HG03575 (cell line): ENCODE results near the gene QPCTL.
A peak's percentile ranks its signal among the peaks of the same experiment; 100 is the strongest.
"Not testable (repeated sequence)": the region's sequence is repeated elsewhere in the genome, so short reads cannot be mapped to it uniquely, and the experiment has no call there.

Source experiments
- ATAC-seq: cut with Tn5 transposase; IDR thresholded peaks from one replicate; pipeline ENCODE4 v1.9.1; 2021; ENCODE audit not compliant: unreplicated experiment, insufficient number of reproducible peaks, low FRiP score; ENCODE audit errors: extremely low read depth

Gene QPCTL

DNA sequence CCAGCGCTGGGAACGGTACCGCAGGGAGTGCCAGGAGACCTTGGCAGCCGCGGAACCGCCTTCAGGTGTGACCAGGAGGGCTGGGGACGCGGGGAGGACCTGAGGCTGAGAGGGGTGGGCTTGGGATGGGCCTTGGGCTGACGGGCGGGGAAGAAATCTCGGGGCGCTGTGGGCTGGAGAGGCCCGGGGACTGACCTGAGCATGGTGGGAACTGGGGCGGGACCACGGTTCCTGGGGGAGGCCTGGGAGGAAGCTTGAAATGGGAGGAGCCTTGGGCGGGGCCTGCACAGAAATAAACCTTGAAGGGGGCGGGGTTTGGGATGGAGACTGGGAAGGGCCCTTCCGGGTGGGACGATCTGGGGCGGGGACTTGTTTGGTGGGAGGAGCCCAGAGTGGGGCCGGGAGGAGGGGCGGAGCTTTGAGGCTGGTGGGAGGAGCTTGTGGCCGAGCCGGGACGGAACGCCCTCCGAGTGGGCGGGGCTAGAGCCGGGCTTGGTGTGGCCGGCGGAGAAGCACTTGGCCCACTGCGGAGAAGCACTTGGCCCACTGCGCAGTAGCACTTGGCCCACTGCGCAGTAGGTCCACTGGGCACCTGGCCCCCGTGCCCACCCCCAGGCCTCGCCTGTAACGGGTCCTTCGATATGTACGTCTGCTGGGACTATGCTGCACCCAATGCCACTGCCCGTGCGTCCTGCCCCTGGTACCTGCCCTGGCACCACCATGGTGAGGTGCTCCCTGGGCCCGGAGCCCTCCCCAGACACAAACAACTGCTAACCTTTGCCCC lies 21.6 kb upstream of the QPCTL start:
- ATAC-seq, result no peak

DNA sequence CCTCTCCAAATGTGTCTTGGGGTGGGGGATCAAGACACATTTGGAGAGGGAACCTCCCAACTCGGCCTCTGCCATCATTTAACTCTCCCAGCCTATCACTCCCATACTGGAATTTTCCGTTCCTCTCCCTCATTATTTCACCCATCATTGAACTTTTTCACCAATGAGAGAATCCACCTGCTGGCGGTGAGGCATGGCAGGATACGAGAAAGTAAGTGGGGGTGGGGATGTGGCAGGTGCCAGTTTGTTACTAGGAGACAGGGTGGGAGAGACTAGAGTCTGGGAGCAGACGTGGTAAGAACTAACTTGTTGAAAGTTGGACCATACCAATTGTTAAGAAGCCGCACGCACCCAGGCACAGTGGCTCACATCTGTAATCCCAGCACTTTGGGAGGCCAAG lies 17.5 kb upstream of the QPCTL start:
- ATAC-seq, result no peak

DNA sequence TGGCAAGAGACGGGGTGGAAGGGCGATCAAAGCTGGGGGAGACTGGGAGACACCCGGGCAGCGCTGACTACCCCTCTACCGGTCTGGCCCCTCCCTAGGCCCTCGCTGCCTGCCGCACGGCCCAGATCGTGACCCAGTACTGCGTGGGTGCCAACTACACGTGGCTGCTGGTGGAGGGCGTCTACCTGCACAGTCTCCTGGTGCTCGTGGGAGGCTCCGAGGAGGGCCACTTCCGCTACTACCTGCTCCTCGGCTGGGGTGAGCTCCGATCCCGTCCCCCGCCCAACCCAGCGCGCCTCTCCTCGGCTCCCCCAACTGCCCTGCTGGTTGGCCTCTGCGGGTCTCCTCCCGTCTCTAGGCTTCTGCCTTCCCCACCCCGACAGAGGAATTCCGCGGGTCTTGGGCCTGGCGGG lies 15.6 kb upstream of the QPCTL start:
- no peak for ATAC-seq

DNA sequence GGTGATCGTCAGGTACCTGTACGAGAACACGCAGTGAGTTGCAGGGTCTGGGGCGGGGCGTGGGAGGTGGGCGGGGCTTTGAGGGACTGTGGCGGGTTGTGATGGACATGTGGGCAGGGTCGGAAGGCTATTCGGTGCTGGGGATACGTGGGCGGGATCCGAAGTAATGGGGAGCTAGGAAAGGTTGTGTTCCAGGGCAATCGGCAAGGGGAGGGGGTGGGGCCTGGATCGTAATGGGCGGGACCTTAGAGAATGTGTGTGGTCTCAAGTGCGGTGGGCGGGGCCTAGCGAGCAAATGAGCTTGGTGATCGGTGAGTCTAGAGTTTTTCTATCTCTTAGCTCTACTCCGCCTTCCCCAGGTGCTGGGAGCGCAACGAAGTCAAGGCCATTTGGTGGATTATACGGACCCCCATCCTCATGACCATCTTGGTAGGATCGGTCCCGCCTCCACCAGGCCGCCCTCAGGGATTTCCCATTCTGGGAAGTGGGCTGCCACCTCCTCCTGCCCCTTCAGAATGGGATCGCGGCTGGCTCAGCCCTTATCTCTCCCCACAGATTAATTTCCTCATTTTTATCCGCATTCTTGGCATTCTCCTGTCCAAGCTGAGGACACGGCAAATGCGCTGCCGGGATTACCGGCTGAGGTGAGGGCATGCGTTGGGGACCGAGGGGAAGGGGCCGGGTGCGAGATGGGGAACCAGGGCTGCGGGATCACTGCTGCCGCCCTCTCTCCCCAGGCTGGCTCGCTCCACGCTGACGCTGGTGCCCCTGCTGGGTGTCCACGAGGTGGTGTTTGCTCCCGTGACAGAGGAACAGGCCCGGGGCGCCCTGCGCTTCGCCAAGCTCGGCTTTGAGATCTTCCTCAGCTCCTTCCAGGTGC lies 14.9 kb upstream of the QPCTL start:
- no peak for ATAC-seq

DNA sequence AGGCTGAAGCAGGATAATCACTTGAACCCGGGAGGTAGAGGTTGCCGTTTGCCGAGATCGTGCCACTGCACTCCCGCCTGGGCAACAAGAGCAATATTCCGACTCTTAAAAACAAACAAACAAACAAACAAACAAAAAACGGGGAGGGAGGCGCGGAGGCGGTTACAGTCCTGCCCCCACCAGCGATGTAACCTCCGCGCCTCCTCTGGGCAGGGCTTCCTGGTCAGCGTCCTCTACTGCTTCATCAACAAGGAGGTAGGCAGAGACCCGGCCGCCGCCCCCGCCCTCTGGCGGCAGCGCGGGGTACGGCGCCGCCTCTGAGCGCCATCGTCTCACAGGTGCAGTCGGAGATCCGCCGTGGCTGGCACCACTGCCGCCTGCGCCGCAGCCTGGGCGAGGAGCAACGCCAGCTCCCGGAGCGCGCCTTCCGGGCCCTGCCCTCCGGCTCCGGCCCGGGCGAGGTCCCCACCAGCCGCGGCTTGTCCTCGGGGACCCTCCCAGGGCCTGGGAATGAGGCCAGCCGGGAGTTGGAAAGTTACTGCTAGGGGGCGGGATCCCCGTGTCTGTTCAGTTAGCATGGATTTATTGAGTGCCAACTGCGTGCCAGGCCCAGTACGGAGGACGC lies 11.0 kb upstream of the QPCTL start:
- ATAC-seq, result no peak

DNA sequence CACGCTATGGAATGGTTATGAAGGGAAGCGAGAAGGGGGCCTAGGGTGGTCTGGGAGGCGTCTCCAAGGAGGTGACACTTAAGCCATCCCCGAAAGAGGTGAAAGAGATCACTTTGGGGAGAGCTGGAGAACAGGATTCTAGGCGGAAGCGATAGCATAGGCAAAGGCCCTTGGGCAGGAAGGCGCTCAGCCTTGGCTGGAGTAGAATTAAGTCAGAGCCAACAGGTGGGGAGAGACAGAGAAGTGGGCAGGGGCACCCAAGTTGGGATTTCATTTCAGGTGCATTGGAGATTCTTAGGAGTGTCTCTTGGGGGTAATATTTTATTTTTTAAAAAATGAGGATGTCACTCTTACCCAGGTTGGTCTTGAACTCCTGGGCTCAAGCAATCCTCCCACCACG lies 10.3 kb upstream of the QPCTL start:
- no peak for ATAC-seq

DNA sequence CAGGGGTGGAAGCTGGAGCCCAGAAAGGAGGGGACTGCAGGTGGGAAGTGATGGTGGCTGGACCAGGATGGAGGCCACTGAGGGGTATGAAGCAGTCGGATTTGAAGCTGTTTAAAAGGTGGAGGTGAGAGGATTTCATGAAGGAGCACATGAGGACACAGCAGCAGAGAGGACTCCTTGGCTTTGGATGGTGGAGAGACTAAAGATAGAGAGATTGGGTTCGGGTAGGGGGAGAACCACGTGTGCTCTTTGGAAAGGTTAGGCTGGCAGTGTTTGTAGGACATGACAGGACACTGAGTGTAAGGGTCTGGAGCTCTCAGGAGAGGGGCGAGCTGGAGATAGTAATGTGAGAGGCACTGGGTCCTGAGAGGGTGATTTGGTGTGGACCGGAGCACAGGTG lies 9.6 kb upstream of the QPCTL start:
- ATAC-seq, result no peak

DNA sequence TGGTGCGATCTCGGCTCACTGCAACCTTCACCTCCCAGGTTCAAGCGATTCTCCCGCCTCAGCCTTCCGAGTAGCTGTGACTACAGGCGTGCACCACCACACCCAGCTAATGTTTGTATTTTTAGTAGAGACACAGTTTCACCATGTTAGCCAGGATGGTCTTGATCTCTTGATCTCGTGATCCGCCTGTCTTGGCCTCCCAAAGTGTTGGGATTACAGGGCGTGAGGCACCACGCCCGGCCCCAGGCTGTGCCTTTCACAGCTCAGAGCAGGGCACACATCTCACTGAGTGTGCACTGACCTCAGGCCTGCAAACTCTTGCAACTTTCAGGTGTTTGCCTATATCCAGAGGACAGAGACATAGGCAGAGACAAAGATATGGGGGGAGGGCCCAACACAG lies 7.4 kb upstream of the QPCTL start:
- ATAC-seq, result not testable (repeated sequence)

DNA sequence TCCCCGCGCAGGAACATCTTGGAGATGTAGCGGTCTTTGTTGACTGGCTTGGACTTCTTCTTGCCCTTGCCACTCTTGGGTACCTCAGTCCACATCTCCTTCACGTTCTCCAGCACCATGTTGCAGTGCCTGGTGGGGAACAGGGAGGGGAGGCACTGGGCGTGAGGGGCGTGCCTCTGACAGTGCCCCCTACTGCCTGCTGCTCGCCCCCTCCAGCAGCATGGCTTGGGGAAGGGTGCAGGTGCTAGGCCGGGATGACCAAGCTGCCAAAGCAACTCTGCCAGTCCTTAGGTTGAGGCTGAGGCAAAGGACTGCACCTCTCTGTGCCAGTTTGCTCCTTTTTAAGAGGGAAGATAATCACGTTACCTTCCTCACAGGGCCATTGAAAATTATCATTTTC lies 4.9 kb upstream of the QPCTL start:
- ATAC-seq, result no peak

DNA sequence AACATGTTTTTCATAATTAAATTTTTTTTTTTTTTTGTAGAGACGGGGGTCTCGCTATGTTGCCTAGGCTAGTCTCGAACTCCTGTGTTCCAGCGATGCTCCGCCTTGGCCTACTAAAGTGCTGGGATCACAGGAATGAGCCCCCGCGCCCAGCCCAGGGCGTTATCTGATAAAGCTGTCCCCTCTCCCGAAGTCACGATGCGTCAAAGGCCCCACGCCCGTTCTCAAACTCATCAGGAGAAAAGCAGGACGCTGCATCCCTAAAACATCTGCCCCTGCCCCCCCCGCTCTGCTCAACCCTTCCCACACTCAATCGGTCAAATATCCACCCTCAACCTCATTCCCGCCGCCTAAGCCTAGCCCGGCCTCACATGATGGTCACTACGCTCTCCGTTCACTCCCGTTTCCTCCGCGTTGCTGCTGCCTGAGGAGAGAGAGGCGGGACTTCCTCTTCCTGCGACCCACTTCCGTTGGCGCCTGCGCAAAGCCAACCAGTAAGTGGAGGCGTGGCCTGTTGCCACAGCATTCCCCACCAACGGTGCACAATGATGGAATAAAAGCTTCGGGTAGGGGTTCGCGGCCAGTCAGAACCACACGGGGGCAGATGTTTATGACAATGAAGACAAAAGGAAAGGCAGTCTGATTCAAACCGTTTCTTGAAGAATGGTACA lies 815 bp upstream of the QPCTL start, which contains the start of gene SNRPD2:
SNRPD2 (minus strand) TSS at position 438 of the 671 bp plus-strand sequence; CDS start at position 373, 65 bp downstream.
- ATAC-seq, result peak; percentile 23

DNA sequence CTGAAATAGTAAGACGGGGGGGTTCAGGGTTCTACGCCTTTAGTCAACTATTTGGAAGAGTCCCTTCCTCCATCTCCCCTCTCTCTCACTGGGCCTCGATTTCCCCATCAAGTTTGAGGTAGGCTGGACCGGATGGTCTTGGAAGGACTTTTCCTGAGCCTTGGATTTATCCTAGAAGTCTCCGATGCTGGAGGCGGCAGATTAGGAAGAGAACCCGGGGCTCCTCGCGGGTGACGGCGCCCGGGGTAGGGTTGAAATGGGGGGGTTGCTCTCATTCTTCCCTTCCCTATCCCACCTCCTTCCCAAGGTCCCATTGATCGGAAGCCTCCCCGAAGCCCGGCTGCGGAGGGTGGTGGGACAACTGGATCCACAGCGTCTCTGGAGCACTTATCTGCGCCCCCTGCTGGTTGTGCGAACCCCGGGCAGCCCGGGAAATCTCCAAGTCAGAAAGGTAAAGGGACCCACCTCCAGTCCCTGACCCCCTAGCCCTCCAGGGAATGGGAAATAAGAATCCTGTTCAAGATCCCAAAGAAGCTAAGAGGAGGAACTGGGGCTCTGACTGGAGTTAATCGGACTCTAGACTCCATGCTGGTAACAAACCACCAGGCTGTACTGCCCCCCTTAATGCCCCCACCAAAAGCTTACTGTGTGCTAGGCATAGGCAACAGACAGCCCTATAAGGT lies 781 bp downstream of the QPCTL start:
- no peak for ATAC-seq

DNA sequence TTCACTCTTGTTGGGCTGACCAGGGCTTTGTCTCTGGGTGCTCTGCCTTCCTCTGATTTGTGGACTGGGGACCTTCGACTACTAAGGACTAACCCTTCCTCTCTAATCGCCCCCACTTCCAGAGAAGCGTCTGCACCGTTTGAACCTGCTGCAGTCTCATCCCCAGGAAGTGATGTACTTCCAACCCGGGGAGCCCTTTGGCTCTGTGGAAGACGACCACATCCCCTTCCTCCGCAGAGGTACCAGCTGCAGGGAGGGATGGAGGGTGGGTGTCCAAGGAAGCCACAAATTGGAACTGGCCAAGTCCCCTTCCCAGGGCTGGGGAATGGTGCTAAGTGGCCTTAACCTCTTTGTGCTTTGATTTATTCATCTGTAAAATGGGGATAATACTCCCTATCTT lies 9.2 kb downstream of the QPCTL start:
- no peak for ATAC-seq

DNA sequence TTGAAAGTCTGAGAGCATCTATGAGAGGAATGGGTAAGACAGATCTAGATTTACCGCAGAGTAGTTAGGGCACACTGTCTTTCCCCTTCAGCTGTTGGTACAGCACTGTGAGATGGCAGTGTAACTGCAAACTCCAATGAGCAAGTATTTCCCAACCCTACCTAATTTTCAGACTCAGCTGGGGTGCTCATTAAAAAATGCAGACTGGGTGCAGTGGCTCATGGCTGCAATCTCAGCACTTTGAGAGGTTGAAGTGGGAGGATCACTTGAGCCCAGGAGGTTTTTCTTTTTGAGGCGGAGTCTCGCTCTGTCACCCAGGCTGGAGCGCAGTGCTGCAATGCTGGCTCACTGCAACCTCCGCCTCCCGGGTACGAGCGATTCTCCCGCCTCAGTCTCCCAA lies 12.6 kb downstream of the QPCTL start:
- no peak for ATAC-seq

DNA sequence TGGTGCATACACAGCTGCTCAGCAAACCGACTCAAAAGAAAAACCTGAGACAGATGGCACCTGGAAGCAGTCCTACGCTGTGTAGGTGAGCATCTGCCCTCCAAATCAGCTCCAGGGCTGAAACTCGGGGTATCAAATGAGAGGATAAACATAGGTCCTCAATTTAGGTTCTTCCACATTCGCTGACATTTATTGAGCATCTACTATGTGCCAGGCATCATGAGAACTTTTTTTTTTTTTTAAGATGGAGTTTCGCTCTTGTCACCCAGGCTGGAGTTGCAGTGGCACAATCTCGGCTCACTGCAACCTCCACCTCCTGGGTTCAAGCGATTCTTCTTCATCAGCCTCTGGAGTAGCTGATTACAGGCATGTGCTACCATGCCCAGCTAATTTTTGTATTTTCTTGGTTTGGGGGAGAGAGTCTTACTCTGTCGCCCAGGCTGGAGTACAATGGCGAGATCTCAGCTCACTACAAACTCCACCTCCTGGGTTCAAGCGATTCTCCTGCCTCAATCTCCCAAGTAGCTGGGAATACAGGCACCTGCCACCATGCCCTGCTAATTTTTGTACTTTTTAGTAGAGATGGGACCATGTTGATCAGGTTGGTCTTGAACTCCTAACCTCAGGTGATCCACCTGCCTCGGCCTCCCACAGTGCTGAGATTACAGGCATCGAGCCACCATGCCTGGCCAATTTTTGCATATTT lies 13.4 kb downstream of the QPCTL start:
- ATAC-seq, result no peak

DNA sequence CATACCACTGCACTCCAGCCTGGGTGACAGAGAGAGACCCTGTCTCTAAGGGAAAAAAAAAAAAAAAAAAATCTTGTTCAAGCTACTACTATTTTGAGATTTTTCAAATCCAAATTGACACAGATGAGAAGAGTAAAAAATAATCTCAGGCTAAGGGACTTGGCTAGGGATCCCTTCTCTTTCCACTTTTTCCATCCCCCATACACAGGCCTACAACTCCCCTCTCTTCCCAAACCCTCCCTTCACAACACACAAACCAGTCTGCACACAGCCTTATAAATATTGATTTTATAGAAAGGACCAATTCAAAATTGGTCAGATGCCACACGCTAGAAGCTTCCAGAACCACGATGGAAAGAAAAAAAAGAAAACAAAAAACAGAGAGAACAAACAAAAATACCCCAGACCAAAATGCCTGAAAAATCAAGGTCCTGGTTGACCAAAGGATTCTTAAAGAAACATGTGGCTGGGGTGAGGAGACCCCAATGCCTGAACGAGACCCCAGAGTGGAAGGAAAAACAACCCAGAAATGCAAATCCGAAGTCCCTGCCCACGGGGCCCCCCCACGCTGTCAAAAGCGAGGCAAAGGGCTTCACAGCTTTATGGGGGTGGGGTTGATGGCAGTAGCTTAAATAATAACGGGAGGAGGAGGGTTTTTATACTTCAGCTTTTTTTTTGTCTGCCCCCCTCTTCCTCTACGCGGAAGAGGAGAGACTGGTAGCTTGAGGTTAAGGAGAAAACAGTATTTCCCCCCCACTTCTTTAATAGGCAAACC lies 18.1 kb downstream of the QPCTL start:
- ATAC-seq, result no peak

DNA sequence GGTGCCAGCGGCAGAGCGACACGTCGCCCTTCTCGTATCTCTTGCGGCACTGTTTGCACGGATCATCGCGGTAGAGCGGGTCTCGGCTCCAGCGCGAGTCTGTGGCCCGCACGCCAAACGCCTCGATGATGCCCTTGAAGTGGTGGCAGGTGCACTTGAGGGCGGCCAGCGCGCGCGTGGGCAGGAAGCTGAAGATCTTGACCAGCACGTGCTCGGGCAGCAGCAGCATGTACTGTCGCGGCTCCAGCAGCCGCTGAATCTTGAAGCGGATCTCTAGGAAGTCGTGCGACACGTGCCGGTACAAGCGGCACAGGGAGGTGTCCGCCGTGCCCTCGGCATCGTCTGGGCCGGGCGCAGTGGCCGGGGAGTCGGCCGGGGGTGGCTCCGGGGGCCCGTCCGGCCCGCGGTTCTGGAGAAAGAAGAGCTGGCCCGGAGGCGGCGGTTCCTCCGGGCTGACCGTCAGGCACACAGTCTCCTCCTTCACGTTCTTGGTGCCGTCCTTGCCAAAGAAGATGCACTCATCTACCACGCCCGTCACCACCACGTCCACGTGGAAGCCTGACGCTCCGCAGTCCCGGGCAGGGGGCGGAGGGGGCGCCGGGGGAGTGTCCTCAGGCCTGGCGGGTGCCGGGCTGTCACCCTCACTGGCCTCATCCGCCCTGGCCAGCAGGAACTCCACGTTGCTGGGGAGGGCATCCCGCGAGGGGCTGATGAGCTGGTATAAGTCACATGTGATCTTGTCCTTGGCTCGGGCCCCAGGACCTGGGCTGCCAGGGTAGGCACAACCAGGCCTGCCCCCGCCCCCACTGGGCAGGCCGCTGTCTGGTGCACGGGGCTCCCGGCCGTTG lies 19.6 kb downstream of the QPCTL start:
- ATAC-seq, result no peak

DNA sequence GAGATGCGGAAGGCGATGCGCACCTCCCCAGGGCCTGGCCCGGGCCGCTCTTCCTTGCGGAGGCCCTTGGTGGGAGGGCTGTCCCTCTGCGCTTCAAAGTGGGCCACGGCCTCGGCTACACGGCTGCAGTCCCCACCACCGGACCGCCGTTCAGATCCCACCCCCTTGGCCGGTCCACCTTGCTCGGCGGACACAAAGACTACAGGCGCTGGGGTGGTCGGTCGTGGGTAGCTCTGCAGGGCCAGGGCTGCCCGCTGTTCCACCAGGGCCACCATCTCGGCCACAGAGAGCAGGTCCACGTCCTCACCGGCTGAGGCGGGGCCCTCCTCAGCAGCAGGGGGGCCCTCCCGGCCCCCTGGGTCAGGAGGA lies 20.2 kb downstream of the QPCTL start:
- no peak for ATAC-seq
